Mesenchymal stem cell (in vitro differentiated cells and primary cell): ENCODE data around the gene MED26.

ENCODE experiments used
- DNase-seq: peaks from one replicate; pipeline ENCODE4 v3.0.0-alpha.2; 2013
- H2AFZ ChIP-seq: one replicate; pipeline ENCODE4 v1.6.1; 2013; ENCODE audit warnings: low read depth, mild to moderate bottlenecking, control low read depth, inconsistent platforms, low read length, moderate library complexity
- H2AK5ac ChIP-seq: 2 replicates; pipeline ENCODE4 v1.6.1; 2013; ENCODE audit warnings: low read length, moderate library complexity, mild to moderate bottlenecking, inconsistent platforms; ENCODE audit not compliant: severe bottlenecking
- H2BK120ac ChIP-seq: one replicate; pipeline ENCODE4 v1.6.1; 2013; ENCODE audit warnings: low read depth, mild to moderate bottlenecking, inconsistent platforms, low read length, moderate library complexity
- H2BK12ac ChIP-seq, 2 experiments: one replicate each; pipeline ENCODE4 v1.6.1; 2013; ENCODE audit warnings: inconsistent platforms in 2 of 2, low read length in 2 of 2, mild to moderate bottlenecking in 2 of 2, moderate library complexity in 2 of 2, control low read depth in 1 of 2
- H2BK15ac ChIP-seq: one replicate; pipeline ENCODE4 v1.6.1; 2013; ENCODE audit warnings: mild to moderate bottlenecking, low read depth, inconsistent platforms; ENCODE audit not compliant: poor library complexity, severe bottlenecking
- H2BK5ac ChIP-seq: 2 replicates; pipeline ENCODE4 v1.6.1; 2013; ENCODE audit warnings: low read depth, mild to moderate bottlenecking, low read length, control low read depth, inconsistent platforms; ENCODE audit not compliant: poor library complexity, severe bottlenecking
- H3K14ac ChIP-seq, 2 experiments: one replicate each; pipeline ENCODE4 v1.6.1; 2013; ENCODE audit warnings: inconsistent platforms in 2 of 2, low read length in 2 of 2, control low read depth in 1 of 2, mild to moderate bottlenecking in 1 of 2, moderate library complexity in 1 of 2
- H3K18ac ChIP-seq, 2 experiments: one replicate each; pipeline ENCODE4 v1.6.1; 2013; ENCODE audit warnings: inconsistent platforms in 2 of 2, low read length in 2 of 2, control low read depth in 1 of 2, low read depth in 1 of 2, mild to moderate bottlenecking in 1 of 2
- H3K23ac ChIP-seq, 2 experiments: one replicate each; pipeline ENCODE4 v1.6.1; 2013; ENCODE audit warnings: inconsistent platforms in 2 of 2, low read length in 2 of 2, mild to moderate bottlenecking in 2 of 2, moderate library complexity in 2 of 2, control low read depth in 1 of 2
- H3K27ac ChIP-seq: 2 replicates; pipeline ENCODE4 v1.5.1; 2013; ENCODE audit warnings: mild to moderate bottlenecking, moderate library complexity, low read length, control low read depth, inconsistent platforms; ENCODE audit not compliant: poor library complexity, severe bottlenecking
- H3K27me3 ChIP-seq, 2 experiments: 2 replicates each; pipeline versions ENCODE4 v1.6.1 to v1.7.0; 2013; ENCODE audit warnings: low read length in 2 of 2, mild to moderate bottlenecking in 2 of 2, moderate library complexity in 2 of 2, control low read depth in 1 of 2, inconsistent platforms in 1 of 2; ENCODE audit not compliant: control insufficient read depth in 1 of 2, insufficient read depth in 1 of 2
- H3K36me3 ChIP-seq, 2 experiments: 2 replicates each; pipeline versions ENCODE4 v1.6.1 to v1.7.0; 2013; ENCODE audit warnings: low read length in 2 of 2, control low read depth in 1 of 2, inconsistent platforms in 1 of 2, low read depth in 1 of 2, mild to moderate bottlenecking in 1 of 2; ENCODE audit not compliant: insufficient read depth in 2 of 2, control insufficient read depth in 1 of 2
- H3K4ac ChIP-seq, 2 experiments: one replicate each; pipeline ENCODE4 v1.6.1; 2013; ENCODE audit warnings: inconsistent platforms in 2 of 2, low read length in 2 of 2, mild to moderate bottlenecking in 2 of 2, moderate library complexity in 2 of 2, control low read depth in 1 of 2, low read depth in 1 of 2
- H3K4me1 ChIP-seq: 2 replicates; pipeline ENCODE4 v1.6.1; 2013; ENCODE audit warnings: low read depth, low read length, control low read depth; ENCODE audit not compliant: control insufficient read depth, insufficient read depth
- H3K4me2 ChIP-seq: 2 replicates; pipeline ENCODE4 v1.6.1; 2013; ENCODE audit warnings: low read length, mild to moderate bottlenecking, inconsistent platforms; ENCODE audit not compliant: poor library complexity, severe bottlenecking
- H3K4me3 ChIP-seq, 2 experiments: 2 replicates each; pipeline versions ENCODE4 v1.5.1 to v1.7.0; 2013; ENCODE audit warnings: low read length in 2 of 2, mild to moderate bottlenecking in 2 of 2, control low read depth in 1 of 2, low read depth in 1 of 2; ENCODE audit not compliant: insufficient read depth in 1 of 2
- H3K79me1 ChIP-seq: replicated peaks from 2 replicates; pipeline ENCODE4 v1.6.1; 2013; ENCODE audit warnings: mild to moderate bottlenecking, control low read depth, low read length, inconsistent platforms; ENCODE audit not compliant: poor library complexity, severe bottlenecking
- H3K9ac ChIP-seq: 2 replicates; pipeline ENCODE4 v1.7.0; 2013; ENCODE audit warnings: mild to moderate bottlenecking, low read length, moderate library complexity
- H3K9me3 ChIP-seq: 2 replicates; pipeline ENCODE4 v1.7.0; 2013; ENCODE audit warnings: mild to moderate bottlenecking, low read length; ENCODE audit not compliant: control insufficient read depth
- H4K8ac ChIP-seq: one replicate; pipeline ENCODE4 v1.6.1; 2013; ENCODE audit warnings: inconsistent platforms, mild to moderate bottlenecking, low read length, moderate library complexity
- H4K91ac ChIP-seq: one replicate; pipeline ENCODE4 v1.6.1; 2013; ENCODE audit warnings: mild to moderate bottlenecking, low read length, inconsistent platforms
- WGBS: methylation state at CpG from one replicate; pipeline ENCODE4 v1.1.7; 2013; ENCODE audit warnings: mixed read lengths; 5-methylcytosine and 5-hydroxymethylcytosine counted together

The MED26 gene

GRCh38 chr19:16569609-16570320 lies 58.2 kb downstream of the MED26 start:
- no peak overlapping the region for H3K4me3 ChIP-seq
- H3K18ac ChIP-seq, result no peak overlapping the region
- peaks cover 33% of the 10 kb centered on the region for H3K79me1 ChIP-seq
- H3K27me3 ChIP-seq, result no peaks in the 10 kb centered on the region
- H3K4me2 ChIP-seq, result no peak overlapping the region
- H2BK15ac ChIP-seq, result peak overlapping the region; percentile 44
- no peak overlapping the region for H2BK120ac ChIP-seq
- no peak overlapping the region for H3K27ac ChIP-seq
- no peaks in the 10 kb centered on the region for H3K9me3 ChIP-seq
- H3K23ac ChIP-seq, result no peak overlapping the region
- H3K14ac ChIP-seq, result no peak overlapping the region
- no peak overlapping the region for H2BK5ac ChIP-seq
- no peak overlapping the region for H3K4ac ChIP-seq
- peak overlapping the region; percentile 2 for H3K9ac ChIP-seq
- H4K91ac ChIP-seq, result no peak overlapping the region
- 95% methylated on average over 17 of the region's 17 CpGs for WGBS
- no peak overlapping the region for H2AK5ac ChIP-seq
- no peak overlapping the region for H2BK12ac ChIP-seq
- no peak overlapping the region for H4K8ac ChIP-seq
- no peak for DNase-seq
- H3K36me3 ChIP-seq, result peaks cover 57 to 62% of the 10 kb centered on the region in 2 experiments
- peaks cover 32% of the 10 kb centered on the region for H3K4me1 ChIP-seq
- H2AFZ ChIP-seq, result no peak overlapping the region

DNA sequence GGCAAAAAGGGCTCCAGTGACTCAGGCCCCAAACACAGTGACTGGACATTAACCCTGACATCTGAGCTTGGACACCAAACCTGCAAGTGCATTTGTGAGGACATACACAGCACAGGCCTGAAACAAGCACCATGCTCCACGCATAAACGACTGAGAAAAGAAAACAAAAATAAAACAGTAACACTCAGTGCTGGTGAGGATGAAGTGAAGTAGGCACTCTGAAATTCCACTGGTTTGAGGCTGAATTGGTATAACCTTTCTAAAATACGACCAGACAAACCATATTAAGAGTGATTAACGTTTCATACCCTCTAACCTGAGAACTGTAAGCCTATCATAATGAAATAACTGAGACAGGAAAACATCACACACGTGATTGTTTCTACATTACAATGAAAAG lies 61.3 kb downstream of the MED26 start:
- Histone ChIP-seq H3K4me2 (no peak overlapping the region), H2BK120ac (no peak overlapping the region), H2AK5ac (no peak overlapping the region), H3K9ac (no peak overlapping the region), H2BK15ac (no peak overlapping the region), H3K4ac (no peak overlapping the region), H2BK12ac (no peak overlapping the region), H4K91ac (no peak overlapping the region), H3K79me1 (peaks cover 42% of the 10 kb centered on the region), H3K14ac (no peak overlapping the region), H3K4me1 (peaks cover 21% of the 10 kb centered on the region), H3K23ac (no peak overlapping the region), H3K27ac (no peak overlapping the region), H2BK5ac (no peak overlapping the region), H4K8ac (no peak overlapping the region), H3K18ac (no peak overlapping the region), H2AFZ (no peak overlapping the region), H3K9me3 (no peaks in the 10 kb centered on the region), H3K4me3 (no peak overlapping the region), H3K27me3 (no peaks in the 10 kb centered on the region), H3K36me3 (peaks cover 66 to 77% of the 10 kb centered on the region in 2 experiments)
- 93% methylated on average over 3 of the region's 5 CpGs for WGBS
- DNase-seq, result no peak

DNA sequence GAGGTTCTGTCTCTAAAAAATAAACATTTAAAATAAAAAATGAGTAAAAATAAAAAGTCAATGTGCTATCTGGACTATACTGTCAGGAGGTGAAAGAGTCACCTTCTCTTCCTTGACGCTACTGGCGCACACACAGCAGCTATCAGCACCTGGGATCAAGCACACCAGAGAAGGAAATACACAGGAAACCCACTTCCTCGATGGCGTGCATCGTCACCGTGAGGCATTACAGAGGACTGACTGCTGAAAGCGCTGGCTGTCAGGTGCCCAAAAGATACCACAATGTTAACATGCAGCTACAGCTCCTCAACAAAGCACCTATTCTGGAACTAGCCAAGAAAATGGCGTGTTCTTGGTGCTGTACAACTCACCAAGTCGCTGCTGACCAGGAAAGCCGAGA lies 61.8 kb downstream of the MED26 start:
- Histone ChIP-seq H3K36me3 (peaks cover 71 to 82% of the 10 kb centered on the region in 2 experiments), H3K9ac (no peak overlapping the region), H3K4me1 (peaks cover 18% of the 10 kb centered on the region), H2AFZ (no peak overlapping the region), H2AK5ac (no peak overlapping the region), H3K9me3 (no peaks in the 10 kb centered on the region), H3K18ac (no peak overlapping the region), H3K4me3 (no peak overlapping the region), H2BK15ac (no peak overlapping the region), H3K23ac (no peak overlapping the region), H3K4ac (no peak overlapping the region), H3K14ac (no peak overlapping the region), H3K4me2 (no peak overlapping the region), H4K91ac (no peak overlapping the region), H2BK5ac (no peak overlapping the region), H3K79me1 (peaks cover 40% of the 10 kb centered on the region), H4K8ac (no peak overlapping the region), H2BK12ac (no peak overlapping the region), H2BK120ac (no peak overlapping the region), H3K27me3 (no peaks in the 10 kb centered on the region), H3K27ac (no peak overlapping the region)
- no peak for DNase-seq
- 99% methylated on average over 10 of the region's 10 CpGs for WGBS

- Histone ChIP-seq H3K4ac (no peak overlapping the region), H3K36me3 (peaks cover 76 to 82% of the 10 kb centered on the region in 2 experiments), H2BK5ac (no peak overlapping the region), H3K27ac (no peak overlapping the region), H2BK120ac (no peak overlapping the region), H3K14ac (no peak overlapping the region), H4K8ac (no peak overlapping the region), H2BK15ac (no peak overlapping the region), H3K23ac (no peak overlapping the region), H3K9me3 (no peaks in the 10 kb centered on the region), H3K4me1 (peaks cover 10% of the 10 kb centered on the region), H3K79me1 (peaks cover 40% of the 10 kb centered on the region), H4K91ac (no peak overlapping the region), H3K18ac (no peak overlapping the region), H3K27me3 (no peaks in the 10 kb centered on the region), H3K9ac (no peak overlapping the region), H2BK12ac (no peak overlapping the region), H2AFZ (no peak overlapping the region), H3K4me2 (no peak overlapping the region), H3K4me3 (no peak overlapping the region), H2AK5ac (no peak overlapping the region)
- no peak for DNase-seq
- WGBS, result 90% methylated on average over 7 of the region's 7 CpGs
Measured at GRCh38 chr19:16564842-16565241, 63.2 kb downstream of the MED26 start.
